COLO668 (cell line): ENCODE results near the gene KCTD11.

Experiments used
- DNase-seq: peaks from one replicate; lab custom pipeline; 2025; ENCODE audit not compliant: unreplicated experiment; lab: John Stamatoyannopoulos, UW

The KCTD11 gene

GRCh38 chr17:7351665-7352502 is at the start of gene KCTD11:
Gene KCTD11 (plus strand): TSS chr17:7352162.
- DNase-seq, result peak; percentile 62

GRCh38 chr17:7304179-7304578 is 47.8 kb upstream of the KCTD11 start:
- no peak for DNase-seq

GRCh38 chr17:7306911-7307685 is 44.9 kb upstream of the KCTD11 start, which contains the start of gene EIF5A:
Gene EIF5A (plus strand): TSS chr17:7307628. CDS start chr17:7309636, 2,008 bp downstream.
- peak; percentile 98 for DNase-seq

- DNase-seq, result peak; percentile 64
These were observed 44.0 kb upstream of the KCTD11 start for GRCh38 chr17:7307686-7308624.

- DNase-seq, result peak; percentile 61
These were observed 43.1 kb upstream of the KCTD11 start for GRCh38 chr17:7308625-7309433.

GRCh38 chr17:7309628-7310027 is 42.3 kb upstream of the KCTD11 start:
- DNase-seq, result no peak

GRCh38 chr17:7311110-7311705 is 40.8 kb upstream of the KCTD11 start:
- DNase-seq, result no peak

GRCh38 chr17:7312432-7313087 is 39.4 kb upstream of the KCTD11 start:
- DNase-seq, result no peak

- peak; percentile 2 for DNase-seq
These were observed 38.7 kb upstream of the KCTD11 start for GRCh38 chr17:7313088-7313889.

- DNase-seq, result no peak
These were observed 37.9 kb upstream of the KCTD11 start for GRCh38 chr17:7313890-7314718.

GRCh38 chr17:7314719-7315569 is 37.0 kb upstream of the KCTD11 start, which contains the start of gene GPS2:
Gene GPS2 (minus strand): TSS chr17:7315360. CDS start chr17:7315052, 308 bp downstream.
- peak; percentile 92 for DNase-seq

- DNase-seq, result peak; percentile 11
These were observed 36.3 kb upstream of the KCTD11 start for GRCh38 chr17:7315570-7316235.

GRCh38 chr17:7317161-7317803 is 34.7 kb upstream of the KCTD11 start:
- DNase-seq, result no peak

- no peak for DNase-seq
These were observed 33.7 kb upstream of the KCTD11 start for GRCh38 chr17:7318121-7318860.

GRCh38 chr17:7321466-7321865 is 30.5 kb upstream of the KCTD11 start:
- no peak for DNase-seq
